ENCODE results near the gene GRM7. TPM values are rescaled to one million over a fixed set of nuclear protein-coding genes. Genes with fewer than 3 reads are reported as not detected.

GRM7 gene
- total and polyA plus RNA-seq, 9 of the 15 experiments (the other 6 are each of a cell fraction or from before 2014, with no cell fraction given), result not detected

DNA sequence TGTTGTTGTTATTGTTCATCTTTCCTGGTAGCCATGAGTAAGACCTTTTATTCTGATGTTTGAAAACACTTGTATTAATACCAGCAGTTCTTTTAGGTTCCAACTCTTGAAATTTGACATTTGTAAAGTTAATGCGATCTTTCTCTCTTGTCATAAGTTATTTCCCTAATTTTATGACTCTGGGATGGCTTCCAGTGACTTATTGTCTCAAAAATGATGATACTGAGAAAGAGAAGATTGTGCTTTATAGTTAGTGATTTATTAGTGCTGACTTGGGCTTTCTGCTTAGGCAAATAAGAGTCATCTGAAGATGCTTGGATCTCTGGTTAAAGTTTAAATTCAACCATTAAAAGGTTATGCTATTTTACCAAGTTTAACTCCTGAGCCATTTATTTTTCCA, 715.2 kb downstream of the GRM7 start (continued):
- TF ChIP-seq, protein P1, sequence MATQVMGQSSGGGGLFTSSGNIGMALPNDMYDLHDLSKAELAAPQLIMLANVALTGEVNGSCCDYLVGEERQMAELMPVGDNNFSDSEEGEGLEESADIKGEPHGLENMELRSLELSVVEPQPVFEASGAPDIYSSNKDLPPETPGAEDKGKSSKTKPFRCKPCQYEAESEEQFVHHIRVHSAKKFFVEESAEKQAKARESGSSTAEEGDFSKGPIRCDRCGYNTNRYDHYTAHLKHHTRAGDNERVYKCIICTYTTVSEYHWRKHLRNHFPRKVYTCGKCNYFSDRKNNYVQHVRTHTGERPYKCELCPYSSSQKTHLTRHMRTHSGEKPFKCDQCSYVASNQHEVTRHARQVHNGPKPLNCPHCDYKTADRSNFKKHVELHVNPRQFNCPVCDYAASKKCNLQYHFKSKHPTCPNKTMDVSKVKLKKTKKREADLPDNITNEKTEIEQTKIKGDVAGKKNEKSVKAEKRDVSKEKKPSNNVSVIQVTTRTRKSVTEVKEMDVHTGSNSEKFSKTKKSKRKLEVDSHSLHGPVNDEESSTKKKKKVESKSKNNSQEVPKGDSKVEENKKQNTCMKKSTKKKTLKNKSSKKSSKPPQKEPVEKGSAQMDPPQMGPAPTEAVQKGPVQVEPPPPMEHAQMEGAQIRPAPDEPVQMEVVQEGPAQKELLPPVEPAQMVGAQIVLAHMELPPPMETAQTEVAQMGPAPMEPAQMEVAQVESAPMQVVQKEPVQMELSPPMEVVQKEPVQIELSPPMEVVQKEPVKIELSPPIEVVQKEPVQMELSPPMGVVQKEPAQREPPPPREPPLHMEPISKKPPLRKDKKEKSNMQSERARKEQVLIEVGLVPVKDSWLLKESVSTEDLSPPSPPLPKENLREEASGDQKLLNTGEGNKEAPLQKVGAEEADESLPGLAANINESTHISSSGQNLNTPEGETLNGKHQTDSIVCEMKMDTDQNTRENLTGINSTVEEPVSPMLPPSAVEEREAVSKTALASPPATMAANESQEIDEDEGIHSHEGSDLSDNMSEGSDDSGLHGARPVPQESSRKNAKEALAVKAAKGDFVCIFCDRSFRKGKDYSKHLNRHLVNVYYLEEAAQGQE (IDR thresholded peaks at IDR 0.05; ENCODE audit: borderline replicate concordance), result no peak
- TF ChIP-seq, protein P1 (CRISPR knock-in tag; IDR thresholded peaks at IDR 0.05; ENCODE audit: low read depth), result no peak
- TF ChIP-seq NFE2 (IDR thresholded peaks at IDR 0.05; ENCODE audit: low read depth) (no peak), TBP (optimal IDR thresholded peaks at IDR 0.05; ENCODE audit: low read depth, low read length) (no peak)

Data from K562 (cell line).